HG03280 (cell line): ENCODE results near the gene ZNF668.
"Not testable (repeated sequence)": the region's sequence is repeated elsewhere in the genome, so short reads cannot be mapped to it uniquely, and the experiment has no call there.

Experiments
- ATAC-seq: cut with Tn5 transposase; IDR thresholded peaks from one replicate; pipeline ENCODE4 v1.9.1; 2021; ENCODE audit warnings: mild to moderate bottlenecking, moderate library complexity; ENCODE audit not compliant: unreplicated experiment

The ZNF668 gene

DNA sequence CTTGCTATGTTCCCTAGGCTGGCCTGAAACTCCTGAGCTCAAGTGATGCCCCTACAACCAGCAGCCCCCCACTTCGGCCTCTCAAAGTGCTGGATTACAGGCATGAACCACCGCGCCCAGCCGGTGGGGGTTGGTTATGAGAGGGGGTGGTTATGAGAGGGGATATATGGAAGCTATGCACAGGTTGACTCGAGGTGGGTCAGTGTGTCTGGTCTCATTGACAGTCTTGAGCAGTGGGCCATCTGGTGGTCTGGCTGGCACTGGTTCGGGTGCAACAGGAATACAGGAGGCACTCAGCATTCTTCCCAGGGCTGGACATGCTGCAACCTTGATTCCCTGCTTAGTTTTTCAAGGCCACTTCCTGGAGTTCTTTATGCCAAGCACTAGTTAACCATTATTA lies 58.0 kb downstream of the ZNF668 start:
- no peak for ATAC-seq

DNA sequence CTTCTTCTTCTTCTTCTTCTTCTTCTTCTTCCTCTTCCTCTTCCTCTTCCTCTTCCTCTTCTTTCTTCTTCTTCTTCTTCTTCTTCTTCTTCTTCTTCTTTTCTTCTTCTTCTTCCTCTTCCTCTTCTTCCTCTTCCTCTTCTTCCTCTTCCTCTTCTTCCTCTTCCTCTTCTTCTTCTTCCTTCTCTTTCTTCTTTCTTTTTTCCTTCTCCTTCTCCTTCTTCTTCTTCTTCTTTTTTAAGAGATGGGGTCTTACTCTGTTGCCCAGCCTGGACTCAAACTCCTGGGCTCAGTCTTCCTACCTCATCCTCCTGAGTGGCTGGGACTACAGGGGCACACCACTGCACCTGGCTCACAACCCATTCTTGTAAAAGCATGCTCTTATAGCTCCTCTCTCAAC lies 60.7 kb downstream of the ZNF668 start:
- ATAC-seq, result not testable (repeated sequence)

DNA sequence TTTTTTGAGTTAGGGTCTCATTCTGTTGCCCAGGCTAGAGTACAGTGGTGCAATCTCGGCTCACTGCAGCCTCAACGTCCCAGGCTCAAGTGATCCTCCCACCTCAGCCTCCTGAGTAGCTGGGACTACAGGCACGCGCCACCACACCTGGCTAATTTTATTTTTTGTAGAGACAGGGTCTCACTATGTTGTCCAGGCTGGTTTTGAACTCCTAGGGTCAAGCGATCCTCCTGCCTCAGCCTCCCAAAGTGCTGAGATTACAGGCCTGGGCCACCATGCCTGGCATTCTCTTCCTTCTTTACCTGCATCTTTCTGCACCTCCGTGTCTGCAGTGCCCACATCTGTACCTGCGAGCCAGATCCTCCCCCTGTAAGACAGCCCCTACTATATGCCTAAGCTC lies 62.2 kb downstream of the ZNF668 start:
- ATAC-seq, result not testable (repeated sequence)
